K562 (cell line): ENCODE measurements around the gene ATP1A2. TPM values are rescaled to one million over a fixed set of nuclear protein-coding genes. Genes with fewer than 3 reads are reported as not detected.

Experiments used
- FOXP1 ChIP-seq: sonication (generic); formaldehyde crosslinking; IDR thresholded peaks from 2 replicates; pipeline ENCODE4 v1.8.0; 2022; ENCODE audit warnings: mild to moderate bottlenecking, missing genetic modification reagents
- RERE ChIP-seq: sonication (generic); formaldehyde crosslinking; IDR thresholded peaks from 2 replicates; pipeline ENCODE4 v1.8.0; 2023; ENCODE audit warnings: missing genetic modification reagents, mild to moderate bottlenecking, borderline replicate concordance
- polyA plus RNA-seq, 8 experiments: library from polyadenylated mRNA; depleted of rRNA in 4 of 8; stranded (reverse) in 5 of 8; unstranded in 3 of 8; fragments of >200 nt; fragmentation: Nextera tagmentation in 2 of 8; fragmentation: Illumina TruSeq in 1 of 8; extraction: Ambion mirVana in 2 of 8; extraction: Trizol in 1 of 8; gene quantifications; 2 replicates each; pipeline versions ENCODE4 v1.2.1 to v1.2.3, GENCODE V29; 2011 to 2014; ENCODE audit warnings: inconsistent platforms in 1 of 8, missing spikeins in 1 of 8
- total RNA-seq, 7 experiments: library from RNA; depleted of rRNA in 6 of 7; stranded (reverse); fragments of >200 nt in 6 of 7; fragmentation: Illumina TruSeq in 2 of 7; extraction: Trizol in 2 of 7; gene quantifications; 2 replicates each; pipeline versions ENCODE4 v1.2.1 to v1.2.3, GENCODE V29; 2011 to 2021; ENCODE audit warnings: low replicate concordance in 1 of 7
- TF ChIP-seq, protein P1 (sequence below), 2 experiments: IDR thresholded peaks; 2 replicates each; pipeline ENCODE4 v1.6.1; 2012; ENCODE audit warnings: improper control_type of control experiment in 2 of 2, low read depth in 2 of 2, low read length in 2 of 2, borderline replicate concordance in 1 of 2
- TF ChIP-seq, protein P2 (sequence below): sonication (generic); formaldehyde crosslinking; IDR thresholded peaks from 2 replicates; pipeline ENCODE4 v1.9.0; 2022; ENCODE audit warnings: mild to moderate bottlenecking, missing genetic modification reagents

ATP1A2 gene
- total and polyA plus RNA-seq, 9 of the 15 experiments (the other 6 are each of a cell fraction or from before 2014, with no cell fraction given), result 0.04 to 0.11 (median 0.09) TPM; not detected in 6

DNA sequence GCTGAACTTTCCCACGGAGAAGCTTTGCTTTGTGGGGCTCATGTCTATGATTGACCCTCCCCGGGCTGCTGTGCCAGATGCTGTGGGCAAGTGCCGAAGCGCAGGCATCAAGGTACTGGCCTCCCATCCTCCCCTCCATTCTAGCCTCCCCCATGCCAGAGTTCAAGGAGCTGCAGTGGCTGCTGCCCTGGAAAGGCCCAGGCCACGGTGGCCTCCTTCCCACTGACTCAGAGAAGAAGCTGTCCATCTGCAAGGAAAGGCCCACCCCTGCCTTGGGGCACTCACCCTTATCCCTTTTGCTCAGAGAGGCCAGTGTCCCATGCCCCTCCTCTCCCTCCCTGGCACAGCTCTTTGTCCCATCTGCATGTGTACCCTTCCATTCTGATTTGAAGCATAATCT, 14.9 kb downstream of the ATP1A2 start (continued):
- TF ChIP-seq, protein P1, sequence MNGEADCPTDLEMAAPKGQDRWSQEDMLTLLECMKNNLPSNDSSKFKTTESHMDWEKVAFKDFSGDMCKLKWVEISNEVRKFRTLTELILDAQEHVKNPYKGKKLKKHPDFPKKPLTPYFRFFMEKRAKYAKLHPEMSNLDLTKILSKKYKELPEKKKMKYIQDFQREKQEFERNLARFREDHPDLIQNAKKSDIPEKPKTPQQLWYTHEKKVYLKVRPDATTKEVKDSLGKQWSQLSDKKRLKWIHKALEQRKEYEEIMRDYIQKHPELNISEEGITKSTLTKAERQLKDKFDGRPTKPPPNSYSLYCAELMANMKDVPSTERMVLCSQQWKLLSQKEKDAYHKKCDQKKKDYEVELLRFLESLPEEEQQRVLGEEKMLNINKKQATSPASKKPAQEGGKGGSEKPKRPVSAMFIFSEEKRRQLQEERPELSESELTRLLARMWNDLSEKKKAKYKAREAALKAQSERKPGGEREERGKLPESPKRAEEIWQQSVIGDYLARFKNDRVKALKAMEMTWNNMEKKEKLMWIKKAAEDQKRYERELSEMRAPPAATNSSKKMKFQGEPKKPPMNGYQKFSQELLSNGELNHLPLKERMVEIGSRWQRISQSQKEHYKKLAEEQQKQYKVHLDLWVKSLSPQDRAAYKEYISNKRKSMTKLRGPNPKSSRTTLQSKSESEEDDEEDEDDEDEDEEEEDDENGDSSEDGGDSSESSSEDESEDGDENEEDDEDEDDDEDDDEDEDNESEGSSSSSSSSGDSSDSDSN (IDR thresholded peaks at IDR 0.05; ENCODE audit: borderline replicate concordance in 1 of 2, low read depth in 2 of 2, low read length in 2 of 2), result no peak
- no peak for TF ChIP-seq RERE
- TF ChIP-seq, protein P2, sequence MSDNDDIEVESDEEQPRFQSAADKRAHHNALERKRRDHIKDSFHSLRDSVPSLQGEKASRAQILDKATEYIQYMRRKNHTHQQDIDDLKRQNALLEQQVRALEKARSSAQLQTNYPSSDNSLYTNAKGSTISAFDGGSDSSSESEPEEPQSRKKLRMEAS, result no peak
- TF ChIP-seq FOXP1 (CRISPR knock-in tag), result no peak
